NCI-H345 treated with DMSO at 0.1 percent for 48 hours (cell line): Measurements from ENCODE around the gene ROR1.
A peak's percentile ranks its signal among the peaks of the same experiment; 100 is the strongest.

Experiments
- DNase-seq: peaks from one replicate; lab custom pipeline; 2025; ENCODE audit not compliant: unreplicated experiment; lab: John Stamatoyannopoulos, UW

The ROR1 gene

GRCh38 chr1:63967901-63968300 is 194.1 kb downstream of the ROR1 start:
- DNase-seq = no peak

GRCh38 chr1:63968663-63969440 is 195.0 kb downstream of the ROR1 start:
- DNase-seq = no peak

GRCh38 chr1:63969441-63969901 is 195.7 kb downstream of the ROR1 start:
- no peak for DNase-seq

GRCh38 chr1:63971557-63971956 is 197.7 kb downstream of the ROR1 start:
- no peak for DNase-seq

GRCh38 chr1:63973005-63973419 is 199.2 kb downstream of the ROR1 start:
- DNase-seq = no peak

GRCh38 chr1:63974966-63975365 is 201.1 kb downstream of the ROR1 start:
- no peak for DNase-seq

- DNase-seq = no peak
Observed at GRCh38 chr1:63975481-63975880, 201.7 kb downstream of the ROR1 start.

- DNase-seq = no peak
Observed at GRCh38 chr1:63976006-63976405, 202.2 kb downstream of the ROR1 start.

- no peak for DNase-seq
Observed at GRCh38 chr1:63977466-63977865, 203.6 kb downstream of the ROR1 start.

GRCh38 chr1:63980740-63981407 is 207.1 kb downstream of the ROR1 start:
- DNase-seq = peak; percentile 69

- DNase-seq = no peak
Observed at GRCh38 chr1:63981408-63981773, 207.6 kb downstream of the ROR1 start.

GRCh38 chr1:63982201-63982600 is 208.4 kb downstream of the ROR1 start:
- DNase-seq = no peak

- DNase-seq = no peak
Observed at GRCh38 chr1:63983391-63984256, 209.8 kb downstream of the ROR1 start.

- no peak for DNase-seq
Observed at GRCh38 chr1:63984257-63984929, 210.6 kb downstream of the ROR1 start.

GRCh38 chr1:63984930-63985290 is 211.1 kb downstream of the ROR1 start:
- DNase-seq = no peak

- no peak for DNase-seq
Observed at GRCh38 chr1:63987014-63987627, 213.3 kb downstream of the ROR1 start.

- no peak for DNase-seq
Observed at GRCh38 chr1:63987628-63988024, 213.8 kb downstream of the ROR1 start.

GRCh38 chr1:63988941-63989340 is 215.1 kb downstream of the ROR1 start:
- no peak for DNase-seq

GRCh38 chr1:63991685-63992084 is 217.9 kb downstream of the ROR1 start:
- no peak for DNase-seq

- no peak for DNase-seq
Observed at GRCh38 chr1:64000021-64000420, 226.2 kb downstream of the ROR1 start.

GRCh38 chr1:64001038-64001437 is 227.2 kb downstream of the ROR1 start:
- DNase-seq = no peak
